OCI-LY3 (cell line): Measurements from ENCODE around the gene DTD2.
"Not testable (repeated sequence)": the region's sequence is repeated elsewhere in the genome, so short reads cannot be mapped to it uniquely, and the experiment has no call there.

ENCODE experiments used
- H2AFZ ChIP-seq: fragments of 200-600, 300-600 bp; shearing (Covaris generic); 2 replicates; pipeline ENCODE4 v1.6.0; 2014; ENCODE audit warnings: antibody characterized with exemption, low read depth, low read length
- H3K27ac ChIP-seq: fragments of 200-600, 300-600 bp; sonication (generic); 2 replicates; pipeline ENCODE4 v1.5.1; 2014; ENCODE audit warnings: mild to moderate bottlenecking, low read length, moderate library complexity, mixed read lengths
- H3K27me3 ChIP-seq: fragments of 200-600, 300-600 bp; sonication (generic); 2 replicates; pipeline ENCODE4 v1.6.1; 2014; ENCODE audit warnings: low read depth, low read length, mixed read lengths
- H3K36me3 ChIP-seq: fragments of 200-600, 300-600 bp; sonication (generic); replicated peaks from 2 replicates; pipeline ENCODE3; 2014; ENCODE audit warnings: low read depth, low read length, mixed read lengths
- H3K4me1 ChIP-seq: fragments of 300-600, 200-600 bp; sonication (generic); 2 replicates; pipeline ENCODE4 v1.6.1; 2014; ENCODE audit warnings: low read length, mixed read lengths
- H3K4me2 ChIP-seq: fragments of 200-600, 300-600 bp; sonication (generic); 2 replicates; pipeline ENCODE4 v1.6.1; 2014; ENCODE audit warnings: low read length, mixed read lengths
- H3K4me3 ChIP-seq: fragments of 300-600, 200-600 bp; sonication (generic); 2 replicates; pipeline ENCODE4 v1.5.1; 2014; ENCODE audit warnings: antibody characterized with exemption, mild to moderate bottlenecking, low read length, moderate library complexity
- H3K79me2 ChIP-seq: fragments of 300-600, 200-600 bp; shearing (Covaris generic); 2 replicates; pipeline ENCODE4 v1.6.1; 2014; ENCODE audit warnings: mild to moderate bottlenecking, low read length, mixed read lengths
- H3K9ac ChIP-seq: fragments of 300-600, 200-600 bp; shearing (Covaris generic); 2 replicates; pipeline ENCODE4 v1.6.0; 2014; ENCODE audit warnings: mild to moderate bottlenecking, low read length, moderate library complexity
- H3K9me3 ChIP-seq: fragments of 200-600, 300-600 bp; shearing (Covaris generic); 2 replicates; pipeline ENCODE4 v1.6.1; 2014; ENCODE audit warnings: low read length, mixed read lengths; ENCODE audit not compliant: insufficient read depth
- H4K20me1 ChIP-seq: fragments of 200-600, 300-600 bp; sonication (generic); 2 replicates; pipeline ENCODE4 v1.6.1; 2016; ENCODE audit warnings: low read length, mixed read lengths; ENCODE audit not compliant: insufficient read depth
- CTCF ChIP-seq: fragments of 200-600, 300-600 bp; sonication (generic); IDR thresholded peaks from 2 replicates; pipeline ENCODE4 v1.5.1; 2014; ENCODE audit warnings: antibody characterized with exemption, low read length, low read depth
- EZH2phosphoT487 ChIP-seq: fragments of 200-600 bp; shearing (Covaris generic); IDR thresholded peaks from 2 replicates; pipeline ENCODE4 v1.6.1; 2018; ENCODE audit warnings: antibody characterized with exemption, mixed run types, low read depth

Gene DTD2

GRCh38 chr14:31442284-31442683 lies 15.0 kb downstream of the DTD2 start:
- peaks cover 28% of the 10 kb centered on the region for H3K36me3 ChIP-seq
- no peaks in the 10 kb centered on the region for H3K27me3 ChIP-seq
- no peak overlapping the region for H2AFZ ChIP-seq
- no peaks in the 10 kb centered on the region for H3K9me3 ChIP-seq
- no peak for TF ChIP-seq CTCF
- no peak for TF ChIP-seq EZH2phosphoT487
- no peak overlapping the region for H3K27ac ChIP-seq
- H3K4me1 ChIP-seq: no peaks in the 10 kb centered on the region
- H3K4me2 ChIP-seq: no peak overlapping the region
- H3K9ac ChIP-seq: no peak overlapping the region
- no peak overlapping the region for H3K4me3 ChIP-seq
- no peaks in the 10 kb centered on the region for H4K20me1 ChIP-seq
- H3K79me2 ChIP-seq: no peaks in the 10 kb centered on the region

DNA sequence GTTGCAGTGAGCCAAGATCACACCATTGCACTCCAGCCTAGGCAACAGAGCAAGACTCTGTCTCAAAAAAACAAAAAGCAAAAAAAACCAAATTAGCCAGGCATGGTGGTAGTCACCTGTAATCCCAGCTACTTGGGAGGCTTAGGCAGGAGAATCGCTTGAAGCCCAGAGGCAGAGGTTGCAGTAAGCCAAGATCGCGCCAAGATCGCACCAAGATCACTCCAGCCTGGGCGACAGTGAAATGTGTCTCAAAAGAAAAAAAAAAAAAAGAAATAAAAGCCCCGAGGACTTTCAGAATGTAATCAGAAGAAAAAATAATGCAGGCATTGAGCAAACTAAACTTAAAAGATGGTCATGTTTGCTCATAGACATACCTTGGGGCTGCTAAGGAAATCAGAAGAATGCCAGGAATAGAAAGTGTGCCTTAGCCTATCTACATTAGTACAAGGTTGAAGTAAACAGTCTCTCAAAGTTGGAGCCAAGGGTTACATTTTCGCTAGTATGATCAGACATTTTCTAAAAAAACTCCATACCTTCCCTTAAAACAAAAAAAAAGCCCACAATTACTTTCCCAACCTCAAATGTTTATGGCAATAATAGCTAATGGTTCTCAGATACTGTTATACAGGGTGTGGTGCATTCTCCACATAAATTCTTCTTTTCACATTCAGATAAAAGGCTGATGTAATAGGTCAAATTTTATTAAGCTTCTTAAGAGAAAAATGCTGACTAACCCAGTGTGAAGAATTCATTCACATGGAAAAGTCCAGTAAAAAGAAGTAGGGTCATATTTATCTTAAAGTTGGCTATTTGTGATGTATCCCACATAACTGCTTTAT lies 15.8 kb downstream of the DTD2 start:
- Histone ChIP-seq H3K27me3 (no peaks in the 10 kb centered on the region), H4K20me1 (no peaks in the 10 kb centered on the region), H3K4me3 (no peak overlapping the region), H3K79me2 (no peaks in the 10 kb centered on the region), H3K4me2 (no peak overlapping the region), H3K9ac (no peak overlapping the region), H2AFZ (no peak overlapping the region), H3K9me3 (no peaks in the 10 kb centered on the region), H3K4me1 (no peaks in the 10 kb centered on the region), H3K27ac (no peak overlapping the region), H3K36me3 (peaks cover 25% of the 10 kb centered on the region)
- TF ChIP-seq EZH2phosphoT487 (no peak), CTCF (no peak)

DNA sequence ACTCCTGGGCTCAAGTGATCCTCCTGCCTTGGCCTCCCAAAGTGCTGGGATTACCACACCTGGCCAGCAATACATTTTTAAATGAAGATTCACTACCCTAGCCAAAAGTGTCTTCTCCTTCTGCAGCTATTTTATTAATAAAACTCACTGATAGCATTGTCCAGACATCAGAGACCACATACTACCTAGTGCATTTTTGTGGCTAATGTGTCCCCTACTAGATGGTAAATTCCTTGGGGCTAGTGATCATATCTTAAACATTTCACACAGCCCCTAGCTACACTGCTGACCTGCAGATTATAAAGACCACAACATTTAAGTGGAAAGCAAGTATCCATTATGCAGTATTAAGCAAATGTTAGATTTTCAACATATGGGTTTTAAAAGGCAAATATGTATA lies 17.0 kb downstream of the DTD2 start:
- Histone ChIP-seq H3K9ac (no peak overlapping the region), H4K20me1 (no peaks in the 10 kb centered on the region), H3K4me2 (no peak overlapping the region), H3K36me3 (peaks cover 16% of the 10 kb centered on the region), H3K27me3 (no peaks in the 10 kb centered on the region), H3K9me3 (no peaks in the 10 kb centered on the region), H3K4me3 (no peak overlapping the region), H3K79me2 (no peaks in the 10 kb centered on the region), H3K4me1 (no peaks in the 10 kb centered on the region), H3K27ac (no peak overlapping the region), H2AFZ (no peak overlapping the region)
- TF ChIP-seq CTCF: no peak
- TF ChIP-seq EZH2phosphoT487: no peak

DNA sequence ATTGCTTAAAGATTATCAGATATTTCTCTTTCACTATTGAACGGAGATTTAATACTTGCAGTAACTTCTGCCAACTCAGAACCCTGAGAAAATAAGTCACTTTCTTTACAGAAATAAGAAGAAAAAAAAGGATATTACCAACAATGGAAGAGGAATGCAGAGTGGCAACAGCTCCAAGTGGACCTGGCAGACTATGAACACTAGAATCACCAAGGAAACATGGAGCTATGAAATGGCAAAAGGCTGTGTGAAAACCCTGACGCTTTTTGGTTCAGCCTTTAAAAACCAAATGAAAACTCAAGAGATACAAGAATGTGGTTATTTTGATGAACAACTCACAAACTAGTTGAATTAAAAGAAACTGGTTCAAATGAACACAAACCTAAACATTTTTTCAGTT lies 17.7 kb downstream of the DTD2 start:
- H3K4me2 ChIP-seq: no peak overlapping the region
- no peaks in the 10 kb centered on the region for H3K4me1 ChIP-seq
- H3K36me3 ChIP-seq: peaks cover 16% of the 10 kb centered on the region
- H3K27ac ChIP-seq: no peak overlapping the region
- H3K79me2 ChIP-seq: no peaks in the 10 kb centered on the region
- H4K20me1 ChIP-seq: no peaks in the 10 kb centered on the region
- no peaks in the 10 kb centered on the region for H3K27me3 ChIP-seq
- TF ChIP-seq EZH2phosphoT487 (no peak), CTCF (no peak)
- H3K9ac ChIP-seq: no peak overlapping the region
- H3K9me3 ChIP-seq: no peaks in the 10 kb centered on the region
- H3K4me3 ChIP-seq: no peak overlapping the region
- H2AFZ ChIP-seq: no peak overlapping the region

- H3K27ac ChIP-seq: not testable (repeated sequence)
Measured at GRCh38 chr14:31437045-31437691, 20.1 kb downstream of the DTD2 start.

More at GRCh38 chr14:31437045-31437691, 20.1 kb downstream of the DTD2 start:
- H3K27me3 ChIP-seq, H3K79me2 ChIP-seq, H3K4me1 ChIP-seq, H2AFZ ChIP-seq, H3K4me2 ChIP-seq, H3K9me3 ChIP-seq, H3K9ac ChIP-seq, H3K4me3 ChIP-seq, H4K20me1 ChIP-seq: not testable (repeated sequence)
- peaks cover 15% of the 10 kb centered on the region for H3K36me3 ChIP-seq
